ENCODE data around the gene FN1. TPM values are rescaled to one million over a fixed set of nuclear protein-coding genes. Genes with fewer than 3 reads are reported as not detected.

FN1 gene
- total and polyA plus RNA-seq, 9 donors, result 96.3 to 979 (median 287) TPM

- intact Hi-C loops (cut with DNase I), result no loop called here
- Histone ChIP-seq H3K36me3 (no peaks in the 10 kb centered on the region), H3K27ac (no peak overlapping the region), H3K27me3 (no peaks in the 10 kb centered on the region), H3K9me3 (no peaks in the 10 kb centered on the region), H3K4me1 (ENCODE audit: insufficient read depth) (no peaks in the 10 kb centered on the region), H3K4me3 (no peak overlapping the region)
- 94 to 97% (median 94%) methylated on average over 3 of the region's 3 CpGs for WGBS, 3 donors
- no peak for DNase-seq
- no peak for TF ChIP-seq EP300 (IDR thresholded peaks at IDR 0.05)
Observed at GRCh38 chr2:215447673-215448081, 11.8 kb upstream of the FN1 start.

- no peak for DNase-seq
- no peaks in the 10 kb centered on the region for H3K4me1 ChIP-seq (ENCODE audit: insufficient read depth)
- TF ChIP-seq CTCF (IDR thresholded peaks at IDR 0.05) (no peak), EP300 (IDR thresholded peaks at IDR 0.05) (no peak), POLR2A (IDR thresholded peaks at IDR 0.05) (no peak)
- intact Hi-C loops (cut with DNase I), result no loop called here
- WGBS, 3 donors, result 80 to 81% (median 81%) methylated on average over 2 of the region's 2 CpGs
- no peak overlapping the region for H3K4me3 ChIP-seq
- H3K27ac ChIP-seq, result no peak overlapping the region
- H3K27me3 ChIP-seq, result no peaks in the 10 kb centered on the region
- H3K36me3 ChIP-seq, result no peaks in the 10 kb centered on the region
- H3K9me3 ChIP-seq, result no peaks in the 10 kb centered on the region
Observed at GRCh38 chr2:215447056-215447455, 11.2 kb upstream of the FN1 start.

- H3K27me3 ChIP-seq, result no peaks in the 10 kb centered on the region
- H3K9me3 ChIP-seq, result no peaks in the 10 kb centered on the region
- no peaks in the 10 kb centered on the region for H3K4me1 ChIP-seq (ENCODE audit: insufficient read depth)
- no peak for DNase-seq
- intact Hi-C loops (cut with DNase I), result no loop called here
- 74 to 83% (median 79%) methylated on average over 5 of the region's 5 CpGs for WGBS, 3 donors
- H3K27ac ChIP-seq, result no peak overlapping the region
- no peak overlapping the region for H3K4me3 ChIP-seq
- TF ChIP-seq POLR2A (IDR thresholded peaks at IDR 0.05), result no peak
- no peak for TF ChIP-seq CTCF (IDR thresholded peaks at IDR 0.05)
- TF ChIP-seq EP300 (IDR thresholded peaks at IDR 0.05), result no peak
- no peaks in the 10 kb centered on the region for H3K36me3 ChIP-seq
Observed at GRCh38 chr2:215442401-215442787, 6.5 kb upstream of the FN1 start.

GRCh38 chr2:215441560-215442400 lies 5.9 kb upstream of the FN1 start:
- WGBS, 3 donors, result 80 to 83% (median 81%) methylated on average over 6 of the region's 6 CpGs
- Histone ChIP-seq H3K27me3 (no peaks in the 10 kb centered on the region), H3K9me3 (no peaks in the 10 kb centered on the region), H3K27ac (no peak overlapping the region), H3K4me1 (ENCODE audit: insufficient read depth) (no peaks in the 10 kb centered on the region), H3K36me3 (no peaks in the 10 kb centered on the region), H3K4me3 (no peak overlapping the region)
- intact Hi-C loops (cut with DNase I), result no loop called here
- TF ChIP-seq POLR2A (IDR thresholded peaks at IDR 0.05), result no peak
- TF ChIP-seq EP300 (IDR thresholded peaks at IDR 0.05), result no peak
- no peak for TF ChIP-seq CTCF (IDR thresholded peaks at IDR 0.05)
- DNase-seq, result no peak

GRCh38 chr2:215439980-215440512 lies 4.2 kb upstream of the FN1 start:
- intact Hi-C loops (cut with DNase I), result loop anchor here in 1 of 4 donors (10.0 kb wide), 1 partner anchor 1225 kb away; no protein-coding TSS in a partner anchor
- DNase-seq, result no peak
- Histone ChIP-seq H3K27me3 (no peaks in the 10 kb centered on the region), H3K9me3 (no peaks in the 10 kb centered on the region), H3K4me1 (ENCODE audit: insufficient read depth) (no peaks in the 10 kb centered on the region), H3K36me3 (no peaks in the 10 kb centered on the region), H3K27ac (no peak overlapping the region), H3K4me3 (no peak overlapping the region)
- 83 to 87% (median 85%) methylated on average over 5 of the region's 5 CpGs for WGBS, 3 donors
- TF ChIP-seq CTCF (IDR thresholded peaks at IDR 0.05) (no peak), EP300 (IDR thresholded peaks at IDR 0.05) (no peak), POLR2A (IDR thresholded peaks at IDR 0.05) (no peak)
